Measurements from ENCODE around the gene MYMX.
"Not testable (repeated sequence)": the region's sequence is repeated elsewhere in the genome, so short reads cannot be mapped to it uniquely, and the experiment has no call there.

Gene MYMX

DNA sequence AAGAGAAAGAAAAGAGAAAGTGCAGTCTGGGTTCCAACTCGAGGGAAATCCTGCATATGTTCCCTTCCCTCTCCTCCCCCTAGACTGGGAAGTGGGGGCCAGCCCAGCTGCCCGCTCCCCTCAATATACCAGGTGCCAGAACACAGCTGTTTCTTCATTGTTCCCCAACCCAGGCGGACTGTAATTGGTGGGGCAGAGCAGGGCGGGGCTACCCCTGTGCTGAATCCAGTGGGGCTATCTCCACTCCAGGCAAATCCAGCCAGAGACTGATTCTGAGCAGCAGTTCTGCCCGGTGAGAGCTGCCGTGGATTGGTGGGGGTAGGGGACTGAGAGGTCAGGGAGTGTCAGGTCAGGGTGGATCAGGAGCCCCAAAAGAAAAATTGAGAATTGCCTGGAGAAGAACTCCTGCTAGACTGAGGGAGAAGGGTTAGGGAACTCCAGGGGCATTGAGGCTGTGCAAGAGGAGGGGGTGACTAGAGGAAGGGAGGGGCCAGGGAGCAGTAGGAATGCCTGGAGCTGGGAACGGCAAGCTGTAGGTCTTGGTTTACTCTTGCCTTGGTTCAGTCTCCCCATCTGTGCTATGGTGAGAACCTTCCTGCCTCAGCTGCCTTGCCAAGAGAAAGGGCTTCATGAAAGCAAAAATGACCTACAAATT is at the start of gene MYMX:
Gene MYMX, plus strand, starts transcription at position 250 of the 655 bp plus-strand sequence. CDS start 546 bp downstream, outside the sequence.
- no peak for DNase-seq

DNA sequence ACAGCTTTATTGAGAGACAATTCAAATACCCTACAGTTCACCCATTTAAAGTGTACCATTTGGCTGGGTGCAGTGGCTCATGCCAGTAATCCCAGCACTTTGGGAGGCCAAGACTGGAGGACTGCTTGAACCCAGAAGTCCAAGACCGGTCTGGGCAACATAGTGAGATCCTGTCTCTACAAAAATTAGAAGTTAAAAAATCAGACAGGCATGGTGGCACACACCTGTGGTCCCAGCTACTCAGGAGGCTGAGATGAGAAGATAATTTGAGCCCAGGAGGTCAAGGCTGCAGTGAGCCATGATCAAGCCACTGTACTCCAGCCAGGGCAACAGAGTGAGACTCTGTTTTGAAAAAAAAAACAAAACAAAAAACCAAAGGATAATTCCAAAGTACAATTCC is 49.2 kb upstream of the MYMX start:
- DNase-seq: no peak

DNA sequence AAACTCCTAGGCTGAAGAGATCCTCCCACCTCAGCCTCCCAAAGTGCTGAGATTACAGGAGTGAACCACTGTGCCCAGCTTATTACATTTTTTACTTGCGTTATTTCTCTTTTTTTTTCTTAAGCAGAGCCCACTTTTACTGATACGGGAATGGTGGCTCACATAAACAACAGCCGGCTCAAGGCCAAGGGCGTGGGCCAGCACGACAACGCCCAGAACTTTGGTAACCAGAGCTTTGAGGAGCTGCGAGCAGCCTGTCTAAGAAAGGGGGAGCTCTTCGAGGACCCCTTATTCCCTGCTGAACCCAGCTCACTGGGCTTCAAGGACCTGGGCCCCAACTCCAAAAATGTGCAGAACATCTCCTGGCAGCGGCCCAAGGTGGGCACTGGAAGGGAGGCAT is 47.6 kb upstream of the MYMX start:
- DNase-seq: no peak

DNA sequence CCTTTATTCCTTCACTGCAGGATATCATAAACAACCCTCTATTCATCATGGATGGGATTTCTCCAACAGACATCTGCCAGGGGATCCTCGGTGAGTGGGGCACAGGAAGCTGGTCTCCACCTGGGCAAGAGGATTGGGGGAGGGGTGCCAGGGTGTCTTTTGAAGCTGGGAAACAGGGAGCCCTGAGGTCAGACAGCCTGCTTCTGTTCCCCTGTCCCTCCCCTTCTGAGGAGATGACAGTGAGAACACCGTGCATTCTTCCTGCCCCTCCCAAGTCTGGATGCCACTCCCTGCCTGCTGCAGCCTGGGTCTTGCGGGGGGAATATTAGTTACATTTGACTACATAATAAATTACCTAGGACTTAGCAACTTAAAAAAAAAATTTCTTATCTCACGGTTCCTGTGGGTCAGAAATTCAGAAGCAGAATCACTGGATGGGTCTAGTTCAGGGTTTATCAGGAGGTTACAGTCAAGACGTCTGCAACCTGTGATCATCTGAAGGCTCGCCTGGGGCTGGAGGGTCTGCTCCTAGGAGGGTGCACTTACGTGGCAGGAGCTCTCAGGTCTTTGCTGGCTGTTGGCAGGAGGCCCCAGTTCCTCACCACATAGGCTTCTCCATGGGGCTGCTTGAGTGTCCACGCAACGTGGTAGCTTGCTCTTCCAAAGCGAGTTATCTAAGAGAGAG is 46.7 kb upstream of the MYMX start:
- DNase-seq: no peak

DNA sequence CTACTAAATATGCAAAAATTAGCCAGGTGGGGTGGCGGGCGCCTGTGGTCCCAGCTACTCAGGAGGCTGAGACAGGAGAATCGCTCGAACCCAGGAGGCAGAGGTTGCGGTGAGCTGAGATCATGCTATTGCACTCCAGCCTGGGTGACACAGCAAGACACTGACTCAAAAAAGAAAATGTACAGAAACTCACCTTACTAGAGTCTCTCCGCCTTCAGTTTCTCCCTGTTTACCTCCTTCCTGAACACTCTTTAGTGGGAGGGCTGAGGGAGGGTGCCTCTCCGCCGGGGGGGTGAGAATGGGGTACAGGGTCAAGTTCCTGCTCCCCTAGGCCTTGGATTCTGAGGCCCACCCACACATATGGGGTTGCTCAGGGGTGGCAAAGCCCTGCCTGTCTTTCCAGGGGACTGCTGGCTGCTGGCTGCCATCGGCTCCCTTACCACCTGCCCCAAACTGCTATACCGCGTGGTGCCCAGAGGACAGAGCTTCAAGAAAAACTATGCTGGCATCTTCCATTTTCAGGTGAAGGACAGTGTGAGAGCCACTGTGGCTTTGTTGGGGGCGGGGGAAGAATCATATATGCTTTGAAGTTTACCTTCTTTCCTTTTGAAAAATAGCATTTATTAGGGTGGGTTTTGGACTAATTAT is 44.7 kb upstream of the MYMX start:
- DNase-seq: no peak

DNA sequence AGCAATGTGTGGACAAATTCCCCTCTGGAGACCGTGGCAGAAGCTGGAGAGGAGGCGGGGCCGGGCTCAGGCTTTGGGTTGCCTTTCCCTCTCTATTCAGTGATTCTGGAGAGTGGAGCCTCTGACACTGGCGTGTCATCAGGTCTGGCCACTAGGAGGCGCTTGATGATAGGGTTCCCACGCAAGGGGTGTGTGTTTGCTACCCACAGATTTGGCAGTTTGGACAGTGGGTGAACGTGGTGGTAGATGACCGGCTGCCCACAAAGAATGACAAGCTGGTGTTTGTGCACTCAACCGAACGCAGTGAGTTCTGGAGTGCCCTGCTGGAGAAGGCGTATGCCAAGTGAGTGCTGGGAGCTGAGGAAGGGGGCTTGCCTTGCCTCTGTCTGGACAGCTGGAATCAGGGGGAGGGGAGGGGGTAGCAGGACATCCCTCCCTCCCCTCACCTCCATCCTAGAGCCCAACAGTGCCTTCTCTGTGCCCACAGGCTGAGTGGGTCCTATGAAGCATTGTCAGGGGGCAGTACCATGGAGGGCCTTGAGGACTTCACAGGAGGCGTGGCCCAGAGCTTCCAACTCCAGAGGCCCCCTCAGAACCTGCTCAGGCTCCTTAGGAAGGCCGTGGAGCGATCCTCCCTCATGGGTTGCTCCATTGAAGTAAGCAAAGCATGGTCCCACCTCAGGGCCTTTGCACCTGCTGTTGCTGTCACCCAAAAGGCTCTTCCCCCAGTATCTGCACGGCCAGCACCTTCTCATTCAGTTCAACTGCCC is 43.8 kb upstream of the MYMX start:
- DNase-seq: peak; percentile 81

DNA sequence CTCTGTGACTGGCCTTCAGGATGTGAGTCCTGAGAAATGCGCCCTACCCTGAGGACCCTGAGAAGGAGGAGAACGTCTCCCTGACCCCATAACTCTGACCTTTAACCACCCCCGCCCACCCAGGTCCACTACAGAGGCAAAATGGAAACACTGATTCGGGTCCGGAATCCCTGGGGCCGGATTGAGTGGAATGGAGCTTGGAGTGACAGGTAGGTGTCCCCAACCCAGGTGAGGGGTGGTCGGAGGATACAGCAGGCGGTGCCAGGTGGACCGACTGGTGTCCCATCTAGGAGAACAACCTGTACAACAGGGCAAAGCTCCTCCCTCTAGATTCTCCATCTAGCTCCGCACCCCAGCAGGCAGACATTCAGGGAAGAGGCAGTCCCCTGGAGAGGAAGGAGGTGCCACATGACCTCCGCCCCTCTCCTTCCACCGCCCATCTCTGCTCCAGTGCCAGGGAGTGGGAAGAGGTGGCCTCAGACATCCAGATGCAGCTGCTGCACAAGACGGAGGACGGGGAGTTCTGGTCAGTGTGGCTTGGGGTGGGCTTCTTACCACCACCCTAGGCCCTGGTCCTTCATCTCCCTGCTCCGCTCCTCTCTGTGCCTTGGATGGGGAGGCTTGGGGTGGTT is 40.5 kb upstream of the MYMX start:
- DNase-seq: no peak

DNA sequence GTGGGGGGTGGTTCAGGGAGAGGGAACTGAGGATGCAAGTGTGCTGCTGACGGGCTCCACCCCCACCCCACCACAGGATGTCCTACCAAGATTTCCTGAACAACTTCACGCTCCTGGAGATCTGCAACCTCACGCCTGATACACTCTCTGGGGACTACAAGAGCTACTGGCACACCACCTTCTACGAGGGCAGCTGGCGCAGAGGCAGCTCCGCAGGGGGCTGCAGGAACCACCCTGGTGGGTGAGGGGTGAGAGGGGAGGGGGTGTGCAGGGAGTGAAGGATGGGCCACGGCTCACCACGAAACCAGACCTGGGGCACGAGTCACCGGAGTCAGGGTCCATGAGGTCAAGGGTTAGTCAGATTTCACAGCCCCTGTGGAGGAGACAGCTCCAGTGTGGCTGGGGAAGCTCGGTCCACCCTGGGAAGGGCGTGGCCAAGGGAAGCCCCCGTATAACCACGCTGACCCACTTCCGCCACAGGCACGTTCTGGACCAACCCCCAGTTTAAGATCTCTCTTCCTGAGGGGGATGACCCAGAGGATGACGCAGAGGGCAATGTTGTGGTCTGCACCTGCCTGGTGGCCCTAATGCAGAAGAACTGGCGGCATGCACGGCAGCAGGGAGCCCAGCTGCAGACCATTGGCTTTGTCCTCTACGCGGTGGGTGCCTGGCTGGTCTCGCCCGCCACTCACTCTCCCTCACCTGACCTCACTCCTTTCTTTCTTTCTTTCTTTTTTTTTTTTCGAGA is 39.8 kb upstream of the MYMX start:
- DNase-seq: peak; percentile 5

DNA sequence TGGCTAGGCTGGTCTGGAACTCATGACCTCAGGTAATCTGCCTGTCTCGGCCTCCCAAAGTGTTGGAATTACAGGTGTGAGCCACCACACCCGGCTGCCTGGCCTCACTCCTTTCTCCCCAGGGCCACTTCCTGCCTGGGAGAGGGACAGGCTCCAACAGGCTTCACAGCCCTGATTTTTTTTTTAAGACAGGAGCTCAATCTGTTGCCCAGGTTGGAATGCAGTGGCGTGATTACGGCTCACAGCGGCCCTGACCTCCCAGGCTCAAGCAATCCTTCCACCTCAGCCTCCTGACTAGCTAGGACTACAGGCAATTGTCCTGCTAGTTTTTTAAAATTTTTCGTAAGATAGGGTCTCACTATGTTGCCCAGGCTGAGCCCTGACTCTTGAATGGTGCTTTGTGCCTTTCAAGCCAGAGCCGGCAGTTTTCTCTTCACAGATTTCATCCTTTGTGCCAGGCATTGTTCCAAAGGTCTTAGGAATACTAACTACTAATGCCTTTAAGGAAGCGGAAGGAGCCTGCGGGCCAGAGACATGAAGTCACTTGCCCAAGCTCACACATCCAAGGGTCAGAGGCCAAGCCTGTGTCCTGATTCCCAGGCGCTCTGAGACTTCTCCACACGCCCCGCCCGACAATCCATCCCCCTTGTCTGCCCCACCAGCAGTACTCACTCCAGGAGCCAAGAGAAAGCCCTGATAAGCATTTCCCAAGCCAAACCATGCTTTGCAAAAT is 38.9 kb upstream of the MYMX start:
- DNase-seq: no peak

DNA sequence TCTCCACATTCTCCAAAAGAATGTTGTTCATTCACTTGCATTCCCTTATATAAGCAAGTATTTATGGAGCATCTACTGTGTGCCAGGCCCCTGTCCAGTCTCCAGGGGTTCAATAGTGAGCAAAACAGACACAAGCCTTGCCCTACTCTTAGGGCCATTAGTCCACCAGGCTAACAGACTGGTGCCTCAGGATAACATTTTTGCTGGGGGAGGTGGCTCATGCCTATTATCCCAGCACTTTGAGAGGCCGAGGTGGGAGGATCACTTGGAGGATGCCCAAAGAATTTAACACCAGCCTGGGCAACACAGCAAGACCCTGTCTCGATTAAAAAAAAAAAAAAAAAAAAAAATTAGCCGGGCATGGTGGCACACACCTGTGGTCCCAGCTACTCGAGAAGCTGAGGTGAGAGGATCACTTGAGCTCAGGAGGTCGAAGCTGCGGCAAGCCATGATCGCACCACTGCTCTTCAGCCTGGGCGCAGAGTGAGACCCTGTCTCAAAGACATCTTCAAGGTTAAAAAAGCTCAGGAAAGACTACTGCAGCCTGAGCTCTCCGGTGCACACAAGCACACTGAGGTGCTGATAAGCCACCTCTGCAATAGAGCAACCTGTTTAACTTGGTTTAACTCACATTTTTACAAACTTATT is 38.2 kb upstream of the MYMX start:
- DNase-seq: no peak

DNA sequence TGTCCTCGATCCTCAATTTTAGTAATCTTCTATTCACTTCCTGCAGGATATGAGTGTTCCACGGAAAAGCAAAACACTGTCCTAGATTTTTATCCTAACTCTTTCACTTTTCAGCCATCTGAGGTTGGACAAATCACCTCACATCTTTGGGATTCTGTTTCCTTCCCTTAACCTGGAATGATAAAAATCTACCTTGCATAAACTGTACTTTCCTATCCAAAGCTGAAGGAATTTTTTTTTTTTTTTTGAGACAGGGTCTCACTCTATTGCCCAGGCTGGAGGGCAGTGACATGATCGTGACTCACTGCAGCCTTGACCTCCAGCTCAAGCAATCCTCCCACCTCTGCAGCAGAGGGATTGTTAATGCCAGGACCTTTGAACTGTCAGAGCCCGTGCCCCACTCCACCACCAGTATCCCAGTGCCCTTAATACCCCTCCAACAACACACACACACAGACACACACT is 37.6 kb upstream of the MYMX start:
- DNase-seq: no peak

DNA sequence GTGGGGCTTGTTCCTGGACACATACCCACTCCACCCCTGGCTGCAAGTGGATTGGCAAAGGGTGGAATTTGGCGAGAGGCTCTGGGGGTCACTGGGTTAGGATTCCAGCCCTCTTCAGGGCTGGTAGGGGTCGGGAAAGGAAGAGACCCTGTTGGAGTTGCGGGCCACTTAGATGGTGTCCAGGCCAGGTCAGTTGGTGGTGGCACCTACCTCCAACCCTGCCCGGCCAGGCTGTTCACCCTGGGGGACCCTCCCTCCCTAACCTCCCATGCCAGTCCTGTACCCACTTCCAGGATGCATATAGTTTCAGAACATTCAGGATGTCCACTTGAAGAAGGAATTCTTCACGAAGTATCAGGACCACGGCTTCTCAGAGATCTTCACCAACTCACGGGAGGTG is 37.1 kb upstream of the MYMX start:
- no peak for DNase-seq

DNA sequence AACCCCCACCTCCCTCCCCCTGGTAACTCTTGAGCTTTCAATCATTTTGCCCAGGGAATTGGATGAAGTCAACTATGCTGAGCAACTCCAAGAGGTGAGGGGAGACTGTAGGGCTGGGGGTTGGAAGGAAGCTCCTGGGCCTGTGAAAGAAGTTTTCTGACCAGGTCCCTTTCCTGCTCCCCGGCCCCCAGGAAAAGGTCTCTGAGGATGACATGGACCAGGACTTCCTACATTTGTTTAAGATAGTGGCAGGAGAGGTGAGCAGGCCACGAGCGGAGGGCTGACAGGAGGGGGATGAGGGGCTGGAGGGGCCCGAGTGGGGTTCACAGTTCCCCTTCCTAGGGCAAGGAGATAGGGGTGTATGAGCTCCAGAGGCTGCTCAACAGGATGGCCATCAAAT is 36.3 kb upstream of the MYMX start:
- no peak for DNase-seq

DNA sequence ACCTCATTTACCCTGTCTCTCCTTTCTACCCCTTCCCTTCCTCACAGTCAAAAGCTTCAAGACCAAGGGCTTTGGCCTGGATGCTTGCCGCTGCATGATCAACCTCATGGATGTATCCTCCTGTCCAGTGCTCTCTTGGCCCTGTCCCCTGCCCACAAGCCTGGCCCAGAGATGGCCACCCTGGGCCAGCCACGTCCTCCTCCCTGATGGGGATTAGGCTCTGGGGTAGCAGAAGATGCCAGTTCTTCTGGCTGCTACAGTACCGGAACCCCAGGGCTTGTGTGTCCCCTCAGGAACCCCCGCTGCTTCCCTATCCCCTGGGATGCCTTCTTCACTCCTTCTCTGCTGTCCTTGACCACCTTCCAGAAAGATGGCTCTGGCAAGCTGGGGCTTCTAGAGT is 35.8 kb upstream of the MYMX start:
- DNase-seq: no peak

DNA sequence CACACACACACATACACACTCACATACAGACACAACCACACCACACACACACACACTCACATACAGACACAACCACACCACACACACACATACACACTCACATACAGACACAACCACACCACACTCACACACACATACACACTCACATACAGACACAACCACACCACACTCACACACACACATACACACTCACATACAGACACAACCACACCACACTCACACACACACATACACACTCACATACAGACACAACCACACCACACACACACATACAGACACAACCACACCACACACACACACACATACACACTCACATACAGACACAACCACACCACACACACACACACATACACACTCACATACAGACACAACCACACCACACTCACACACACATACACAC is 34.9 kb upstream of the MYMX start:
- not testable (repeated sequence) for DNase-seq

DNA sequence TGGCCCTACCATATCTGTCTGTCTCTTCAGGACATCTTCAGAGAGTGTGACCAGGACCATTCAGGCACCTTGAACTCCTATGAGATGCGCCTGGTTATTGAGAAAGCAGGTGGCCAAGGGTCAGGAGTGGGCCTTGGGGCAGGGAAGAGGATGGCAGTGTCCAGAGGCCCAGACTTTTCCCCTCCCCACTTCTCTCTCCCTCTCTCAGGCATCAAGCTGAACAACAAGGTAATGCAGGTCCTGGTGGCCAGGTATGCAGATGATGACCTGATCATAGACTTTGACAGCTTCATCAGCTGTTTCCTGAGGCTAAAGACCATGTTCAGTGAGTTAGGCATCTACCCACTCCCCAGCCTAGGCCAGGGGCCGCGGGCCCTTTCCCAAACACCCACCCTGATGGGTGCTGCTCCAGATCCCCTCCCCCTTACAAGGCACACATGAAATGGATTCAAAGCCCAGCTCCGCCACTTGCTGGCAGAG is 33.8 kb upstream of the MYMX start:
- no peak for DNase-seq

DNA sequence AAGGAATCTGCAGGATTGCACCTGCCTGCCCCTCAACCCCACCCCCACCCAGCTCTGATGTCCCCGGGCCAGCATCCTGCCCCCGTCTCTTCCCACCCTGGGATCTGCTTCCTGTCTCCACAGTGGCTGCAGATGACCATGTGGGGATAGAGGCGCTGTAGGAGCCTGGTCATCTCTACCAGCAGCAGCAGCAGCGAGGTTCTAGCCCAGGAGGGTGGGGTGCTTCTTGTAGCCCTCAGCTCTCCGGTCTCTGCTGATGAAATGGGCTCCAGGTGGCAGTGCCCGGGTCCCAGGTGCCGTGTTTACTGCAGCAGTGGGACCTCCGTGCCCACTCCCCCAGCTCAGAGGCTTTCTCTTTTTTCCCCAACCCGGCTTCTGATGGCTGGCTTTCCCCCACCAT is 32.9 kb upstream of the MYMX start:
- DNase-seq: no peak

DNA sequence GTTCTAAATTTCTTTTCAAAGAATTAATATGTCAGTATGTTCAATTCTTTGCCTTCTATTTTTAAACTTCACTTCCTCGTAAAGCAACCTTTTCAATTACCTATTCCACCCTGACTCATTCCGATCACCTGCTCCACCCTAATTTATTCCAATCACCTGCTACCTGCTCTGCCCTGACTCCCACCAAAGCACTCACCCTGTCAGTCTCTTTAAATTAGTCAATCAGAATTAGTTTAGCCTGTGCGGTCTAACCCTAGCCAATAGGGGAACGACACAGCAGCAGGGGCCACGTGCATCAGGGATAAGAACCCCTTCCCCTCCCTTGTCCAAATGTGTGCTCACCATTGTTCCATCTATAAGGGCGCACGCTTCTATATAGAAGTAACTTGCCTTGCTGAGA is 31.4 kb upstream of the MYMX start:
- DNase-seq: not testable (repeated sequence)

DNA sequence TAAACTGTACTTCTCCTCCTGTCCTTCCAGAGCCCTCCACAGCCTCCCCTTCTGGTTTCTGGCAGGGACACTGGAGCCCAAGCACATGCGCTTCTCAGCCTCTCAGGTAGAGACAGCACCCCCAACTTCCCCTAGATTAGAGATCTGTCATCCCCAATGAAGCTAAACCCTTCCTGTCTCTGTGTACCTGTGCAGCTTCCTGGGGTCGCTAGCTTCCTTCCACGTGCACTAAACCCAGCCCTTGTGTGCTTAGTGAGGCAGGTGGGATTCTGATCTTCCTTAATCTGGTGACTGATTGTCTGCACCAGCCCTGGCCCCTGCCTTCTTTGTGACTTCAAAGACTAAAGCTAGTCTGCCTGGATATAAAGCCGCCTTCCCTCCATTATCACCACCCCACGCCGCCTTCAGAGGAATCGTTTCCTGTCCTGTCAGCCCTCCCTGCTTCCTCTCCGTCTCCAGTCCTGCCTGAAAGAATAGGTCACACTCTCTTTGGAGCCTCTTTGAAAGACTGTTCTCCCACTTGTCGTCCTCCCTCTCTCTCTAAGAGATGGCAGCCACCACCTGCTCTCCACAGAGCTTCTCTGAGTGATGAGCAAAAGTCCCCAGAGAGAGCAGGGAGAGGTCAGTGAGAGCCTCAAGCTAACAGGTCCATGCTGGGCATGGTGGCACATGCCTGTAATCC is 30.6 kb upstream of the MYMX start:
- DNase-seq: no peak

DNA sequence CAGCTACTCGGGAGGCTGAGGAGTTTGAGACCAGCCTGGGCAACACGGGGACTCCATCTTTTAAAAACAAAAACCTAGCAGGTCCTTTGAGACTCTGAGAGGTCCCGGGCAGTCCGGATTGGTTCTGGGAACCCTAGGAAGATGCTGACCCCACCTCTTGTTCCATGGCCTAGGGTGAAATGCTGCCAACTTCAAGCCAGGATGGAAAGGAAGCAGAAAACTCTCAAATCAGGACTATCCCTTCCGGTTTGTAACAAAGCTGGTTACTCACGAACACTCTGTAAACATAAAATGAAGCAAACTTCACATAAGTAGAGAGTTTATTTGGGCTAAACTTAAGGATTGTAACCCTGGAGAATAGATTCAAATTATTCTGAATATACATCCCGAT is 30.1 kb upstream of the MYMX start:
- DNase-seq: no peak
